Measurements from ENCODE around the gene NRDE2. TPM values are rescaled to one million over a fixed set of nuclear protein-coding genes. Genes with fewer than 3 reads are reported as not detected.

The NRDE2 gene
- total RNA-seq, 1 experiment from 2014 or later = 20.1 TPM

DNA sequence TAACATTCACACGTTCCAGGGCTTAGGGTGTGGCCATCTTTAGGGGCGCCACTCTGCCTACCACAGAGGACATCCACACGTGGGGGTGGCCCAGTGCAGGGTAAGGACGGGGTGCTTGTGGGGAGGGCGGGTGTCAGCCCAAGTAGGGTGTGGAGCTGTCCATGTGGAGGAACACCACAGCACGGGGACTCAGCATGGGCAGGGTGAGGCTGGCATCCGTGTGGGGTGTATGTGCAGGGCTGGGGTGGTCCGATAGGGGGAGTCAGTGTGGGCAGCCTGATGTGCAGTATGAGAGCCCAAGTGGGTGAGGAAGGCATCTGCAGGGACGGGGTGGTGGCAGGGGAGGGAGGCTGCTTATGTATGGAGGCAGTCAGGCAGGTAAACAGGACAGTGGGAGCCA, 57.7 kb downstream of the NRDE2 start:
- no peak for TF ChIP-seq POLR2AphosphoS5 (IDR thresholded peaks at IDR 0.05; ENCODE audit: low read depth, low read length)
- no peak for TF ChIP-seq CBX3 (IDR thresholded peaks at IDR 0.05; ENCODE audit: low read depth)
- TF ChIP-seq JUND (IDR thresholded peaks at IDR 0.05) = no peak
- no peak for TF ChIP-seq ZFX (IDR thresholded peaks at IDR 0.05)
- TF ChIP-seq EZH2phosphoT487 (IDR thresholded peaks at IDR 0.05; ENCODE audit: borderline replicate concordance) = no peak
- TF ChIP-seq ZBTB33 (IDR thresholded peaks at IDR 0.05; ENCODE audit: extremely low read depth, insufficient replicate concordance, low read length) = no peak
- no peak for TF ChIP-seq RAD21 (IDR thresholded peaks at IDR 0.05; ENCODE audit: low read depth)
- TF ChIP-seq, protein P1, sequence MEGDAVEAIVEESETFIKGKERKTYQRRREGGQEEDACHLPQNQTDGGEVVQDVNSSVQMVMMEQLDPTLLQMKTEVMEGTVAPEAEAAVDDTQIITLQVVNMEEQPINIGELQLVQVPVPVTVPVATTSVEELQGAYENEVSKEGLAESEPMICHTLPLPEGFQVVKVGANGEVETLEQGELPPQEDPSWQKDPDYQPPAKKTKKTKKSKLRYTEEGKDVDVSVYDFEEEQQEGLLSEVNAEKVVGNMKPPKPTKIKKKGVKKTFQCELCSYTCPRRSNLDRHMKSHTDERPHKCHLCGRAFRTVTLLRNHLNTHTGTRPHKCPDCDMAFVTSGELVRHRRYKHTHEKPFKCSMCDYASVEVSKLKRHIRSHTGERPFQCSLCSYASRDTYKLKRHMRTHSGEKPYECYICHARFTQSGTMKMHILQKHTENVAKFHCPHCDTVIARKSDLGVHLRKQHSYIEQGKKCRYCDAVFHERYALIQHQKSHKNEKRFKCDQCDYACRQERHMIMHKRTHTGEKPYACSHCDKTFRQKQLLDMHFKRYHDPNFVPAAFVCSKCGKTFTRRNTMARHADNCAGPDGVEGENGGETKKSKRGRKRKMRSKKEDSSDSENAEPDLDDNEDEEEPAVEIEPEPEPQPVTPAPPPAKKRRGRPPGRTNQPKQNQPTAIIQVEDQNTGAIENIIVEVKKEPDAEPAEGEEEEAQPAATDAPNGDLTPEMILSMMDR (IDR thresholded peaks at IDR 0.05 in 2 of 3, conservative IDR thresholded peaks at IDR 0.05 in 1 of 3; ENCODE audit: borderline replicate concordance in 1 of 3, insufficient read depth in 1 of 3, low read depth in 2 of 3, low read length in 2 of 3) = no peak
- TF ChIP-seq SRF (IDR thresholded peaks at IDR 0.05; ENCODE audit: low read depth) = no peak
- no peak for TF ChIP-seq YY1 (IDR thresholded peaks at IDR 0.05; ENCODE audit: extremely low read depth, insufficient replicate concordance, low read depth, low read length)
- no peak for TF ChIP-seq ZNF274 (IDR thresholded peaks at IDR 0.05; ENCODE audit: low read depth, low read length)
- TF ChIP-seq EGR1 (IDR thresholded peaks at IDR 0.05; ENCODE audit: low read depth) = no peak

More for the DNA sequence above, 57.7 kb downstream of the NRDE2 start:
- ChIA-PET RAD21 (ENCODE audit: low non-redundant PET in 1 of 2, low total read pairs in 2 of 2, uncharacterized antibody in 2 of 2, unreplicated experiment in 2 of 2) (no interaction called here), CTCF (no interaction called here), POLR2A (no interaction called here)
- BruUV-seq (replicated peaks) = no TSS peak
- no peaks in the 10 kb centered on the region for H3K79me2 ChIP-seq (ENCODE audit: insufficient read depth, low read length)
- ATAC-seq (peak; percentile 57), DNase-seq (ENCODE audit: low read depth, low spot score) (no peak)
- no peaks in the 10 kb centered on the region for H3K9me2 ChIP-seq (ENCODE audit: insufficient read depth)
- no peak overlapping the region for H3K4me3 ChIP-seq (replicated peaks in 1 of 2; ENCODE audit: low read depth in 1 of 2, low read length in 2 of 2)
- H3K9me3 ChIP-seq (ENCODE audit: control insufficient read depth in 1 of 2, insufficient read depth in 1 of 2, low read depth in 1 of 2, low read length in 2 of 2) = no peaks in the 10 kb centered on the region
- H3K9ac ChIP-seq (ENCODE audit: low read length) = no peak overlapping the region
- intact Hi-C loops (cut with micrococcal nuclease) = no loop called here
- H3K4me2 ChIP-seq (ENCODE audit: low read length) = no peak overlapping the region
- H3K36me3 ChIP-seq (ENCODE audit: control insufficient read depth in 1 of 2, insufficient read depth in 2 of 2, low read length in 2 of 2) = peaks cover 27 to 31% of the 10 kb centered on the region in 2 experiments
- no peaks in the 10 kb centered on the region for H3K27me3 ChIP-seq (ENCODE audit: insufficient read depth, low read length)
- H2AFZ ChIP-seq (ENCODE audit: low read depth, low read length, poor library complexity, severe bottlenecking) = no peak overlapping the region
- no peak overlapping the region for H3K27ac ChIP-seq (ENCODE audit: low read depth, low read length)
- no peaks in the 10 kb centered on the region for H4K20me1 ChIP-seq (ENCODE audit: insufficient read depth)
- H3K4me1 ChIP-seq (ENCODE audit: control insufficient read depth in 1 of 2, insufficient read depth in 2 of 2, low read length in 2 of 2) = no peaks in the 10 kb centered on the region
